Activated CD8-positive, alpha-beta memory T cell treated with anti-CD3 and anti-CD28 coated beads for 24 hours (primary cell): Measurements from ENCODE around the gene DCLK1.

Experiments
- DNase-seq: peaks from one replicate; pipeline ENCODE4 v3.0.0-alpha.2; 2020

Gene DCLK1

DNA sequence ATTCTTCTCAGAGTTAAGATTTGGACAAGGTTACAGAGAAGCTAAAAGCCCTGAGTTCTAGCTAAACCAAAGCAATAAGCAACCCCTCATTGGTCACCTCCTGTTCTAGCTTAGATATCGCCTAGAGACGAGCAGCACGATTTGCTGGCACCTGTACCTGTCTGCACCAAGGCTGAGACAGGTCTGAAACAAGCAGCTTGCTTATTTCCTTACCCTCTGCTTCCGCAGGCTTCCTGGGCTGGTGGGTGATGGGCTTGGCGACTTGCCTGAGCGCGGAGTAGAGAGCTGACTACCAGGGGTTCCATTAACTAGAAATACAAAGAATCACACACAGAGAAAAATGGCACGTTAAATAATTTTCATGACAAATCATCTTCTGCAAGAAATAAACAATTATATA is 276.9 kb downstream of the DCLK1 start:
- DNase-seq: no peak

DNA sequence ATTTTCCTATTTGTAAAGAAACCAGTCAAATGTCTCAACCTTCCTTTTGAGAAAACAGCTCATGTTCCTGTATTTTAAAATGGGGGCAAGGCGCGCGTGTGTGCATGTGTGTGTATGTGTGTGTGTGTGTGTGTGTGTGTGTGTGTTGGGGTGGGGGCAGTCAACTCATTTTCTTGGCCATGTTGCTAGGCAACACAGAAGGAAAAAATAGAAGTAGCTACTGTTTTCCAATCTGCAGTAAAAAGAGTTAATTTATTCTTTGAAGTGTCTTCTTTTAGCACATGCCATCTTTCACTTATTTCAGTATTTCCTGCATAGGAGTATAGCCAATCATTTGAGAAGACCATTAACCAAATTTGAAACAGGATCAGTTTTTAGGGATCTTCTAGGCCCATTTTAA is 279.3 kb downstream of the DCLK1 start:
- DNase-seq: no peak

DNA sequence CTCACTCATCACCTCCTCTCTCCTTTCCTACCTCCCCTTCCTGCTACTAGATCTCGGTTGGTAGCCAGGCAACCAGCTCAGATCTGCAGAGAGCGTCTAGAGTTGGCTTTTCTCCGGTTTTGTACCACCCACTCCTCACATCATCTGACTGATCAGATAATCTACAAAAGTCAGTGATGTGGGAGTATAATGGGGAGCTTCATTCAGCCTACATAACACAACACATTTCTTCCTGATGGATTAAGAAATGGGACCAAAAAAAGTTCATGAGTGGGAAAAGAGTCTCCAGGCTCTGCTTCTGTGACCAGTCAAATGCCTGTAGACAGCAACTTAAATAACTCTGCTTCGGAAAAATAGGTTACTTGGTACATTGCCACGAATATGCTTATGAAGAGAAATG is 279.8 kb downstream of the DCLK1 start:
- no peak for DNase-seq

DNA sequence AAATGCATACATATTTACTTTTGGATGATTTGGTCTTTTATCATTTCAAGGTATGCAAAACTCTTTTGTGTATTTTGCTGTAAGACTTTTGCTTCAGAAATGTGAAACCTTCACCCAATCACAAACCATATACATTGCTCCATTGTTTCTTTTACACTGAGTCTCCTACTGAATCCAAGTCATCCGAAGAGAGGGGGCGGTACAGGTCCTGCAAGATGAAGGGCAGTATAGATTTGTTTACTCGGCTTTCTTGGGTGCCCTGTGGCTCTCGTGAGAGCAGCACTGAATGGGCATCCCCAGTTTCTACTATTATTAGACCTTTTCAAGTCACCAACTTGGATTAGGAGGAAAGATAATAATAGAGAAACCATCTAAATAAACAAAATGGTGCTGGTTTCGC is 280.6 kb downstream of the DCLK1 start:
- DNase-seq: no peak

DNA sequence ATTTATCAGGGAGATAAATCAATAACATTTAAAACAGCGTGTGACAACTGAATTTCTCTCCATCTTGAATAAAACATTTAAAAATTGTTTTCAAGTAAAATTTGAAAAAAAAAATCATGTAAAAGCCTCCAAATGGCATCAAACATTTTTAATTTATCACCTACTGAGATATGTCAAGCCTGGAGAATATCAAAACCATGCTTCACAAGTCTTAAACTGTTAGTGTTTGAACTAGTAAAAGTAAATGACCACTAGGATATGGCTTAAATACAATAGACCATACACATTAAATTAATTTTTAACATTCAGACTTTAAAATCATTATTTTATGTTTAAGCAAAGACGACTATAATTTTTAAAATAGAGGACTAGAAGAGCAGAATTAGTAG is 281.9 kb downstream of the DCLK1 start:
- DNase-seq: no peak

DNA sequence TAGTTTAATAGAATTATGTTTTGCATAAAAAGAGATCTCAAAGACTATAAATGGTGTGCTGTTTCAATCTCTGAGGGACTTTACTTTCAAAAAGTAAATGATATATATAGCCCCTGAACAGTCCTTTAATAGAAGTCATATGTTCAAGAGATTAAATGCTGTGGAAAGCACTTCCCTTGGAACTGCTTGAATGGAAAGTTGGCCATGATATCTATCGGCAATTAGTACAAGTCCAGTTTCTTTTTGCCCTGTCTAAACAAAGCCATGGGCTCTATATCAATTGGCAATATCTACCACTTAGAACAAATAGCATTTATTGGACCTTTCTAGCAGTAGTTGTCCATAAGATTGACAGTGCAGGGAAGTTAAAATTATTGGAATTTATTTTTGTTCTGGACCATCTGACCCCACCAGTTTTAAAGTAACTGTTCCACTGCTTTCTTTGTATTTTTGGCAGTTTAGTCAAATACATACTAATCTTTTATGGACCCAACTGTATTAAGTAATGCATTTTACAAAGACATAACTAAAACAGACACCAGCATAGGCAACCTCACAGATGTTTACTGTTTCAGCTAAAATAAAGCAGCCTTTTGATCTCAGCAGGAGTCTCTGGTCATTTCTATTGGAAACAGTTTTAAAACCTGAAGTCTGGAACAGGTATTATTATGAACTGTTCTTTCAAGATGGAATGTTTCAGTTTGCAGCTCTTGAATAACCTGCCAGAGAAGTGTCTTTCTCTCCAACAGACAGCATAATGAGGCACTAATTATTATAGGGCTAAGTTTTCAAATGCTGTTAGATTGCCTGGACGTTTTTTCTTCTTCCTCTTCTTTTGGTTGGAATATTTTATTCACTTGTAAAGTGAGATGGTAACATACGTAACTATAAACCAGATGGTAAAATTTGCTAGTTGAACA is 282.6 kb downstream of the DCLK1 start:
- no peak for DNase-seq

DNA sequence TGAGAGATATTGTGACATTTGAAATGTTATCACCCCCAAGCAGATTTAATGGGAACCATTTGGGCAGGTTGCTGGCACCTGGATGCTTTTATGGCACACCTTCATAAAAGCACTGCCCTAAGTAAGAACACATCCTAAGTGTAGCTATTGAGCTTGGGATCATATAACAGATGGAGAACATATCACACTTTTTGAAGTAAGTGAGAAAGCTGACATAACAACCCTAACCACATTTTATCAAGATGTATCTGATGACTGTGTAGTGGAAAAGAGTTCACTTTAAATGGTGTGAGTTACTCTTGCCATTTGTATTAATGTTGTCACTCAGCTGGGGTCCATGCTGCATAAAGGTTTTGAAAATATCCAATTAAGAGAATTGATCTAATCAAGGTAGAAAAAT is 287.9 kb downstream of the DCLK1 start:
- DNase-seq: no peak

DNA sequence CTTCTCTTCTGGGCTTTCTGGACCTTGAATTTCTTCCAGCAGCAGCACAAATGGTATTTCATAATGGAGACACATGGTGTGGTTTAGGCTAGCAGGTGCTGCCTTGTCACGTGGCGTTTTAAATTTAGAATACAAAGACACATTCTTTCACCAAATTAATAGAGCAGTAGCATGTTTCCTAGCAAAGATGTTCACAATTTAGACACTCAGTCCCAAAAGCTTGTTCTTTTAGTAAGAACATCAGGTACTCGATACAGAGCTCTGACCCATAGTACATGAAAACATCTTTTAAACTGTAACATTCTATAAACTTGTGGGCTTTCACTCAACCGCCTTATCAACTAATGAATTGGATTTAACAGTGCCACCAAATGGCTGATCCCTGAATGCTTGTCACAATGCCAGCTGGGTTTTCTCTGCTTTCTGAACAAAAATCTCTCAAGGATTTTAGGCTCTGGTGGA is 290.1 kb downstream of the DCLK1 start:
- no peak for DNase-seq

DNA sequence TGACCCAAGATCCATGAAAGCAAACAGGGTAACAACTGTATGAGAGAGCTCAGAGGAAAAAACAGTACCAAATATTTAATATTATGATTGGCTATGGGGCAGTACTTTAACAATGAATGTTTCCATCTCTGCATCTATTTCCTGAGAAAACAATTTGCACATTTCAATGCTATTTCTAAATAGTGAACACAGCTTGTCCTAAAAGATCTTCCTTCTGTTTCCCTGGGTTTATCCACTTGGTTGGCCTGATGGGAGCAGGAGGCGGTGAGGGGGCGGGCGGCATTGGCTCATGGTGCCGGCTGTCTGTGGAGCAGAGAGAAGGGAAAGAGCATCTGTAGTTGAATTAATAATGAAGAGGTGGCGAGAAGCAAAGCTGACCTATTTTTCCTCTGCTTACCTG is 291.4 kb downstream of the DCLK1 start:
- DNase-seq: no peak

DNA sequence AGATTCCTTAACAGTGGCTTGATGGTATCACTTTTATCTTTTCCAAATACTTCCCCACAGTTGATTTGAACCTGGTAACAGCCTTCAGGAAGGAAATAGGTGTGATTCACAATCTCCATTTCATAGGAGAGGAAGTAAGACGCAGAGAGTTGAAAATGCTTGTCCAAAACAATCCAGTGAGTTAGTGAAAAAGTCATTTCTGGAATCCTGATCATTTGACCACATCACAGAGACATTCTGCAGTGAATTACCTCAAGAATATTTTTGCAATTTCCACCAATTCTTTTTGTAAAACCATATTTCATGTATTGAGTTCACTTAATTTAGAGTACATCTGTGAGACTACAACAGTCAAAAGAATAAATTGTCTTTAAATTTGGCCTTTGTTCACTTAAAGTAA is 292.8 kb downstream of the DCLK1 start:
- no peak for DNase-seq

DNA sequence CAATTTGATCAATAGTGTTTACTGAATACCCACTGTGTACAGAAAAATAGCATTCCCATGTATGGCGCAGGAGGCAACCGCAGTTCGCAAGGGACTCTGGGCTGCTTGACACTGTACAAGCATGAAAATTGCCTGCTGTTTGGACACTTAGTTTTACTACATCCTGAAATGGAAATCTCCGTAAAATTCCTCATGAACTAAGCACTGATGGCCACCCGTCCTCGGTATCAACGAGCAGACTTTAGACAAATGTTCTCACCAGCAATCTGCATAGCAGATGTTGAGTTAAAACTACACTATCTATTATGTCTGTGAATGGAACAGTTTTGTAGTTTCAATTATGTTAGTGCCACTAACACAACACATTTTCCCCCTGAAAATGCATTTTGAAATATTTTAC is 294.7 kb downstream of the DCLK1 start:
- DNase-seq: no peak

DNA sequence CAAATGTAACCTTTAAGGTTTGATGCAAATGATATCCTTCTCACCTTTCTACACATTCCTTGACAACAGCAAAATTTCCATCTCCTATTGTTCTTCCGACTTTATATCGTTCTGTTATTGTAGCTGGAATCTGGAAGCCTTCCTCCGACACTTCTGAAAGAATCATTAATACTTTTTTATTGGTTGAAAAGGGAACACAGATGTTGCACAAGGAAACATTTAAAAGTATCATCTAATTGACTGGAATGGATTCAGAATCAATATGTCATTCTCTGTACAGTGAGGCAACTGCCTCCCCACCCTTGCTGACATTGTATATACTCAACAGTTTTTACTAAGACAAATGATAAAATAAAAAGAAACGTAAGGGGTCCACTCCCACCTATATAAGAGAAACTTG is 295.2 kb downstream of the DCLK1 start:
- no peak for DNase-seq

DNA sequence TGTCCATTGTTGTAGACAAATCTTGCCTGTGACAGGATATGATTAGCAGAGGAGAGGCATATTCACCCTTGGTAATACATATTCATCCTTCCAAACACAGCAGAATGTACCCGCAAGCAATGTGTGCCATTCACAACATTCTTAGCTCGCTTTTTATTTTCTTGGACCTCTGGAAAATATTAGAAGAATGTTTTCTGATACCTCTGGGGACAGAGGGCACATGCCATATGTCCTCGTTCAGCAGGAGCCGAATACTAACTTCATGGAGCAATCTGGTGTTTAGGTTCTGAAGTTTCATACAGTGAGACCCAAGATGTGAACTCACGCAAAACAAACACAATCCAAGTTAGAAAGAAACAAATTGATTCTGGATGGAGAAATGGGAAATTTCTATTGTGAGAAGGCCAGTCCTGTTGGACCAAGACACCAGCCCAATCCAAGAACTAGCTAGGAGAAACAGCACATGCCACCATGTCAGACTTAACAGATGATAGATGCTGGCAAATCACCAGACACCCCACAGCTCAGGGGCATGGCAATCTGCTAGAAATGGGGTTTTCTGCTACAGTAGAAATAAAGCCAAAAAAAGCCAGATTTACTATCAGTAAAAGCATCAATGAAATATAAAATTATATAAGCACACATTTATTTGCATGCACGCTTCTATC is 297.4 kb downstream of the DCLK1 start:
- no peak for DNase-seq

DNA sequence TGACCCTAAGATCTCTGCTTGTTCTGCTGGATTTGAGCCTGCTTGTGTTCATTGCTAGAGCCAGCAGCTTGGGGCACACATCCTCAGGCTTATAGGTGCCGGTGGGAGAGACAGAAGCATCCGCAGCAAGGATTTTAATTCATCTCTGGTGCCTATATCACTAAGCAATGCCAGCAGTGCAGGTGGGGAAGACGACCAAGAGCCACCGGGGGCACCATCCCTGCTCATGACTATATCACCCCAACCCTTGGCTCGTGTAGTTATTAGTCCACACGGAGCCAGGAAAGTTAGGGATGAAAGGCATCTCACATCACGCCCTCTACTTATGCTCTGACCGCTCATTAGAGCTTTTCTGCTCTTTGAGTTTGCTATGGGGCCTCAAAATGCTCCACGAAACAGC is 298.2 kb downstream of the DCLK1 start:
- no peak for DNase-seq

DNA sequence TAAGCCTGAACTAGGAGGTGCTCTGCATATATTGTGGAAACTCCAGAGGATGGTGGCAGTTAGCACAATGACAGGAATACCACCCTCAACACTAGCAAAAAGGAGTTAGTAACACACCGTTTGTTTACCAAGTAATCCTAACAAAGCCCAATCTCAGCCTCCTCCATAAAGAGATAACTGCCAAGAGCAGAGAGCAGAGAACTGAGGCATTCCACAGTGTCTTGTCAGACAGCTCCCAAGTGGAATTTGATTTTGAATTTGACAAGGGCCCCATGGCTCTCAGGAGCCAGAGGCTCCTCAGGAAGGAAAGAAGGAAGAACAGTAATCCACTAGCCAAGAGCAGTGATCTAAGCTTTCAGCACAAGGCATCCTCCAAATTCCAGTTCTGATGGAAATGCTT is 298.6 kb downstream of the DCLK1 start:
- DNase-seq: no peak

DNA sequence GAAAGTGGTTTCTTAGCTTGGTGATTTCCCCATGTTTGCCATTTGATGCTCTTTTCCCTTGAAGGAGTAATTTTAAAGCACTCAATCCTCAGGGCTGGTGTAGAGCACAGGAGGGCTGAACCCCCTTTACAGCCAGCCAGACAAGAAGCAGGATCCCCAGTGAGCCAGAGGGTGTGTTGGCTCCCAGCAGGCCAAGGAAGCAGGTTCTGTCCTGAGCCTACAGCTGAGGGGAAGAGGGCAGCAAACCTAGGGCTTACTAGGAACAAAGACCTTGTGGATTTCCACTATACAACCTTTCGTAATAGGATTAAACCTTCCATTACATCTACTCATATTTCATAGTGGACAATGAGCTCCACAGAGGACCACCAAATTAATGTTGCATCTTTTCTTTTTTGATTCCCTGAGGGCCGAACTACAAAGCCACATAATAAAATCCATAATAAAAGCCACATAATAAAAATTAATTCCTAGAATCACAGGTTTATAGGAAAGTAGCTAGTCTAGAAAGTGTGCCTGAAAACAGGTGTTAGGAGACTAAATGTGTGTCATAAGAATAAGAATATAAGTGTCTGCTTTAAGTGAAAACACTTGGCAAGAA is 300.2 kb downstream of the DCLK1 start:
- no peak for DNase-seq

DNA sequence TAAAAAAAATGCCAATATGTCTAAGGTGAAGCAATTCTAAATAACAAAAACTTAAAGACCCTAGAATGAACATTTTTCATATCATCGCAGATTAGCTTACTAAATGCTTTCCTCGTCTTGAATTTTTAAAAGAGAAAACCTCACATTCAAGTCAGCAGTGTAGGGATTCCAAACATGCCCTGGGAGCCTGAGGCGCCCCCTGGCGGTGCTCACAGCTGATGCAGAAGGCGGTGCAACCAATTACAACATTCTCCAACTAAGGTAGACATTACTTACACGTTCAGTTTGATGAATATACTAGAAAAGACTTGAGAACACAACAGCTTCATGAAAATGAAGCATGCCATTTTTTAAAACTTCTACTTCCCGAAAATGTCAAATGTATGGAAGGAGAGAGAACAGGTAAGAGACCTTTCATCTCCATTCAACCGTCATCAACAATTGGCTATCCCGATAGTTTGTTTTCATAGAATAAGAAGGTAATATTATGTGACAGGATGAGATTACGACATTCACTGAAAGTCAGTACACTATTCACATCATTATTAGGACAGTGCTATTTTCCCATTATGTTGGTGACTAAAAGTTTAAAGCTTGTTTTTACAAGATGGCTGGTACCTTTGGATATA is 304.4 kb downstream of the DCLK1 start:
- DNase-seq: no peak

DNA sequence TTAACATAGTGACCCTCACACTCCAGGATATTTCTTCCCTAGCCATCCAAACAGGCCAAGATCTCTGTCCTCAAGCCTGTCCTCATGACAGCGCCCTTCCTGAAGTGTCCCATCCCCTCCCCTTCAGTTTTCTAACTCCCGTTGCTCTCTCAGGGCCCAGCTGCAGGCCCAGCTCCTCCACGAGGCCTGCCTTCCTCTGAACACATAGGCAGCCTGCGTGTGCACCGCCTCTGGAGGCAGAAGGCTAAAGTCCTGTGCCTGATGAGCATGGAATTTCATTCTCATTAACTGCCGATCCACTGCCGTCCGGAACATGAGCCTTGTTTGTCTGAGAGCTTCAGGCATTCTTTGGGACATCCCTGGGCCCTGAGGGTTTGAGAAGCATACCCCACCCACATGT is 306.4 kb downstream of the DCLK1 start:
- no peak for DNase-seq

DNA sequence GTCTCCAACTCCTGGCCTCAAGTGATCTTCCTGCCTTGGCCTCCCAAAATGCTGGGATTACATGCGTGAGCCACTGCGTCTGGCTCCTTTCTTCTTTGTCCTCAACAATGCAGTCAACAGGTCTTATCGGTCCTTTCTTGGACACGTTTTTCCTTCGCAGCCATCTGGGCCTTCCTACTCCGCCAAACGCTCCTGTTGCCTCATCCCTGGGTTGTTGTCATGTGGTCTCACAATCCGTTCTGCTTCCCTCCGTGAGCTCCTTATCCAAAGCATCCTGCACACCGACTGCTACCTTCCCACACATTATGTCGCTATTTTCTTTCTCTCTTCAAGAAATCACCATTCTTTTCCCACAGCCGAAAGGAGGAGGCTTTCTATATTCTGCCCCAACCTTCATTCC is 306.8 kb downstream of the DCLK1 start:
- no peak for DNase-seq

DNA sequence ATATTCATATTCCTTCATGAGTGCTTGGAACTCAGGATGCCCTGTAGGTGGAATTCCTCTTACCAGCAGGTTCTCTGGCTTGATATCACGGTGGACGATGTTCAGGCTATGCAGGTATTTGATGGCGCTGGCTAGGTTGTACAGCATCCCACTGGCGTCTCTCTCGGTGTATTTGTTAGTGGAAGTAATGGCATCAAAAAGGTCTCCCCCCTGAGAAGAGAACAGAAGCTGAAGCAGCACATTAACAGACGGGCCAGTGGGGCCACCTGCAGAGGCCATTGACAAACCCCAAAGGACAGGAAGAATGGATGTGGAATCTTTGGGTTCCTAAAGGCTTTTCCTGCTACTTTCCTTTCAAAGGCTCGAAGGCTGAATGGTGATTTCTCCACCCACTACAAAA is 308.5 kb downstream of the DCLK1 start:
- no peak for DNase-seq

DNA sequence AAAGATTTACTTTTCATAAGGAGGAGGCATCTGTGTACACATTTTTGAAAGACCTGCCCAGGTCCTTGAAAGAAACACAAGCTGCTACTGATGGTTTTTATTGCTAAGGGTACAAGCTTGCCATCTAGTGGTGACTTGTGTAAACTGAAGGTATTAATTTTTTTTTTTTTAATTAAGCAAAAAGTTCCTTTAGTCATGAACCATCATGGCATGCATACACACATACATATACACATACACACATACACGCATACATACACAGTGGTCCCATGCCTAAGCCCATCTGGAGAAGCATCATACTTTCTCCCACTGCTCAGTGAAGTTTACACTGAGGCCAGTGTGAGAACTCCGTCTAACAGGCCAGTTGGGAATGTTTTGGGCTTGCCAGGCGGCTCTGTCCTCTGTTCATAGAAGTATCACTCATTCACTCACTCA is 312.5 kb downstream of the DCLK1 start:
- DNase-seq: no peak

DNA sequence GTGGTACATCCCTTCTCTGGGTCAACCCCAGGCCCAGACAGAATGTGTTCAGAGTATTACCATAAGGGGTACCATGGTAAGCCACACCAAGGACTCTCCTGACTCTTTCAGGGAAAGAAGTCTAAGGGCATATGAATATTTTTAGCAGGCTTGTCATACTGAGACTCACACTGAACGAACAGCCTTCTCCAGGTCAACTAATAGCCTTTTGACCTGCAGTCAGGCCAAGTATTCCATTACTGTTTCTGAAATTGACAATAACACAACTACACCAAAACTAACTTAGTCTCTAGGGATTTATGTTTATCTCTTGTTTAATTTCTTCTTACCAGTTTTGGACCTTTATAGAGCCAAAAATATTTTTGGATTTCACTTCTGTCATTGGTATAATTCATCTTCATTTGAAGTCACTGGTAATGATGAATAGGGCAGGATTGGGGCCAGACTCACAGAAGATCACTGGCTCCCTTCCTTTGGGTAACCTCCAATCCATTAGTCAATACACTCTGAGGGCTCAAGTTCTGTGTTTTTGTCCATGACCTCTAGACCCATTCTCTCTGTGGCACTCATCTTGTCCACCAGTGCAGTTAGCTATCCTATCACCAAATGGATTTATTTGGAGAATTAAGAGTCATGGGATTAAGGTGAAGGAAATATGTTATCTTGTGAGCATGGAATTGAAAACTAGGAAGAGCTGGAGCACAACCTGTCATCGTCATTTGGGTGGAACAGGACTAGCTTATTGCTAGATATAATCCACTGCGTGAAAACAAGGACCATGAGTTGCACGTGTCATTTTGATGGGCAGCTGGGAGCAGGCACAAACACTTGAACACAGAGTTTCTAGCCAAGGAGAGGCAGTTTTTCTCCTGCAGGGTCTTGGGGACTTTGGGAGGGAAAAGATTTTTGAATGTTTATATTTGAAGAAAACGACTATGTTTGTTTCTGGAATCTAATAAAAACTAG is 313.3 kb downstream of the DCLK1 start:
- DNase-seq: no peak
